ENCODE measurements around the gene IMPACT.
A peak's percentile ranks its signal among the peaks of the same experiment; 100 is the strongest.

Gene IMPACT

GRCh38 chr18:24486684-24487083 lies 60.2 kb downstream of the IMPACT start:
- DNase-seq (ENCODE audit: low read depth): no peak
- H3K4me3 ChIP-seq (ENCODE audit: low read depth, low read length): no peak overlapping the region
- no peak for TF ChIP-seq CTCF (conservative IDR thresholded peaks at IDR 0.05; ENCODE audit: low read depth, low read length)

- peak; percentile 65 for TF ChIP-seq CTCF (conservative IDR thresholded peaks at IDR 0.05; ENCODE audit: low read depth, low read length)
- peak; percentile 61 for DNase-seq (ENCODE audit: low read depth)
Measured at GRCh38 chr18:24488824-24489493, 62.5 kb downstream of the IMPACT start.

GRCh38 chr18:24490539-24490938 lies 64.1 kb downstream of the IMPACT start:
- TF ChIP-seq CTCF (conservative IDR thresholded peaks at IDR 0.05; ENCODE audit: low read depth, low read length): no peak
- H3K4me3 ChIP-seq (ENCODE audit: low read depth, low read length): no peak overlapping the region
- DNase-seq (ENCODE audit: low read depth): no peak

More at GRCh38 chr18:24488824-24489493, 62.5 kb downstream of the IMPACT start:
- H3K4me3 ChIP-seq (ENCODE audit: low read depth, low read length): no peak overlapping the region

GRCh38 chr18:24491927-24492834 lies 65.7 kb downstream of the IMPACT start:
- TF ChIP-seq CTCF (conservative IDR thresholded peaks at IDR 0.05; ENCODE audit: low read depth, low read length): no peak
- no peak for DNase-seq (ENCODE audit: low read depth)
- H3K4me3 ChIP-seq (ENCODE audit: low read depth, low read length): no peak overlapping the region

GRCh38 chr18:24494586-24494985 lies 68.1 kb downstream of the IMPACT start:
- no peak for TF ChIP-seq CTCF (conservative IDR thresholded peaks at IDR 0.05; ENCODE audit: low read depth, low read length)
- H3K4me3 ChIP-seq (ENCODE audit: low read depth, low read length): no peak overlapping the region
- no peak for DNase-seq (ENCODE audit: low read depth)

- TF ChIP-seq CTCF (conservative IDR thresholded peaks at IDR 0.05; ENCODE audit: low read depth, low read length): no peak
Measured at GRCh38 chr18:24497031-24497754, 70.7 kb downstream of the IMPACT start.

More at GRCh38 chr18:24497031-24497754, 70.7 kb downstream of the IMPACT start:
- H3K4me3 ChIP-seq (ENCODE audit: low read depth, low read length): no peak overlapping the region
- DNase-seq (ENCODE audit: low read depth): peak; percentile 45
